ENCODE results near the gene TTYH3.

Gene TTYH3

GRCh38 chr7:2661096-2661449 is 29.3 kb downstream of the TTYH3 start:
- H3K27me3 ChIP-seq (replicated peaks; ENCODE audit: control insufficient read depth, insufficient read depth, low read length) = no peaks in the 10 kb centered on the region
- peaks cover 7% of the 10 kb centered on the region for H3K36me3 ChIP-seq (ENCODE audit: control insufficient read depth, insufficient read depth, low read length)
- H3K4me3 ChIP-seq (replicated peaks; ENCODE audit: low read depth, low read length) = no peak overlapping the region
- no peak for DNase-seq (ENCODE audit: extremely low read depth, insufficient read length)
- no peak for TF ChIP-seq CTCF (IDR thresholded peaks at IDR 0.05; ENCODE audit: insufficient read depth, low read length, poor library complexity, severe bottlenecking)

GRCh38 chr7:2661602-2662272 is 30.0 kb downstream of the TTYH3 start:
- TF ChIP-seq CTCF (IDR thresholded peaks at IDR 0.05; ENCODE audit: insufficient read depth, low read length, poor library complexity, severe bottlenecking) = no peak
- H3K27me3 ChIP-seq (replicated peaks; ENCODE audit: control insufficient read depth, insufficient read depth, low read length) = no peaks in the 10 kb centered on the region
- H3K36me3 ChIP-seq (ENCODE audit: control insufficient read depth, insufficient read depth, low read length) = peaks cover 6% of the 10 kb centered on the region
- no peak for DNase-seq (ENCODE audit: extremely low read depth, insufficient read length)
- H3K4me3 ChIP-seq (replicated peaks; ENCODE audit: low read depth, low read length) = no peak overlapping the region

GRCh38 chr7:2662273-2663120 is 30.7 kb downstream of the TTYH3 start:
- no peak for TF ChIP-seq CTCF (IDR thresholded peaks at IDR 0.05; ENCODE audit: insufficient read depth, low read length, poor library complexity, severe bottlenecking)
- Histone ChIP-seq H3K36me3 (ENCODE audit: control insufficient read depth, insufficient read depth, low read length) (peaks cover 4% of the 10 kb centered on the region), H3K4me3 (replicated peaks; ENCODE audit: low read depth, low read length) (no peak overlapping the region), H3K27me3 (replicated peaks; ENCODE audit: control insufficient read depth, insufficient read depth, low read length) (no peaks in the 10 kb centered on the region)
- no peak for DNase-seq (ENCODE audit: extremely low read depth, insufficient read length)

- Histone ChIP-seq H3K36me3 (ENCODE audit: control insufficient read depth, insufficient read depth, low read length) (peaks cover 1% of the 10 kb centered on the region), H3K27me3 (replicated peaks; ENCODE audit: control insufficient read depth, insufficient read depth, low read length) (no peaks in the 10 kb centered on the region), H3K4me3 (replicated peaks; ENCODE audit: low read depth, low read length) (no peak overlapping the region)
- no peak for DNase-seq (ENCODE audit: extremely low read depth, insufficient read length)
- no peak for TF ChIP-seq CTCF (IDR thresholded peaks at IDR 0.05; ENCODE audit: insufficient read depth, low read length, poor library complexity, severe bottlenecking)
Measured at GRCh38 chr7:2663121-2663886, 31.5 kb downstream of the TTYH3 start.

GRCh38 chr7:2663960-2664359 is 32.2 kb downstream of the TTYH3 start:
- Histone ChIP-seq H3K4me3 (replicated peaks; ENCODE audit: low read depth, low read length) (no peak overlapping the region), H3K36me3 (ENCODE audit: control insufficient read depth, insufficient read depth, low read length) (peaks cover 1% of the 10 kb centered on the region), H3K27me3 (replicated peaks; ENCODE audit: control insufficient read depth, insufficient read depth, low read length) (no peaks in the 10 kb centered on the region)
- TF ChIP-seq CTCF (IDR thresholded peaks at IDR 0.05; ENCODE audit: insufficient read depth, low read length, poor library complexity, severe bottlenecking) = no peak
- DNase-seq (ENCODE audit: extremely low read depth, insufficient read length) = no peak

All from GM06990 (cell line).